T follicular helper cell (primary cell): ENCODE measurements around the gene DPH7.
"Not testable (repeated sequence)": the region's sequence is repeated elsewhere in the genome, so short reads cannot be mapped to it uniquely, and the experiment has no call there.

Experiments used
- DNase-seq: peaks from one replicate; pipeline ENCODE4 v3.0.0-alpha.2; 2020; ENCODE audit warnings: low read depth

DPH7 gene

GRCh38 chr9:137580209-137580953, 1.7 kb upstream of the DPH7 start:
- no peak for DNase-seq

DNA sequence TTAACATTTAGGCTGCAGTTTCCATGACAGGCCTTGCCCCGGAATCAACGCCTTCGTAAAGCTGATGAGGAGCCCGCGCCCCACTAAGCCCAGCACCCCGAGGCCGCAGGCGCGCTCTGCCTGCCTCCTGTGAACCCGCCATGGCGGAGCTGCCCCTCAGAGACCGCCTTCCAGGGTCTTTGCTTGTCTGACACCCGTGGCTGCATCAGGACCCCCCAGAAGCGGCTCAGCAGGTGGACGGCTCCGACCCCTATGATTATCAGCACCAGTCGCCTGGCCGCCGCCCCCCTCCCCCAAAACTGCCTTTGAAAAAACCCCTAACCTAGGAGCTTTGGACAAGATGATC, 507 bp upstream of the DPH7 start:
- DNase-seq, result no peak

DNA sequence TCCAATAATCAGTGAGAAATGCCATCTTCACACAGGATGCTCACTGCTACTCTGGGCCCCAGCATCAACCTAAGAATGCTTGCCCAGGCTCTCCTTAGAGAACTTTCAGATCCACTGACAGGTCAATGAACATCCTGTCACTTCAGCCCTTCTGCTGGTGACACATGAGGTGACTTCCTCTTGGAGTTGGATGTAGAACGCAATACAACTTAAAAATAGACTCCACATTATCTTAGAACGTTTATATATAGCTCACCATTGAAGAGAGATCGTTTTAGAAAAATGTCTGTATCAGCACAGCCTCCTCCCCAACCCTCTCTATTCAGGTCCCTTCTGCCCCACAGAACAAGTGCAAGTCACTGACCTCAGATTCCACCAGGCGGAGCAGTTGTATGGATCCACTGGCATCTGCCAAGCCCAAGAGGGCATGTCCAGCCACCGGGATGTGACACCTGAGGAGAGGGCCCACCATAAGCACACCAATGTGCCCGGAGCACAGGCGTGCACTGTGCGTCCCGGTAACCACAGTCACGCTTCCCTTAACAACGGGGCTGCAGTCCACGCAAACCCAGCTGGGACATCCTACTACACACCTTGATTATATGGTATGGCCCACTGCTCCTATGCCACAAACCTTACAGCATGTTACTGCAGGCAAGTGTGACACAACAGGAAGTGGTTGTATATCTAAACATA, 2.9 kb downstream of the DPH7 start:
- no peak for DNase-seq

GRCh38 chr9:137575364-137575715, 3.4 kb downstream of the DPH7 start:
- no peak for DNase-seq

GRCh38 chr9:137574192-137574591, 4.5 kb downstream of the DPH7 start:
- DNase-seq, result no peak

DNA sequence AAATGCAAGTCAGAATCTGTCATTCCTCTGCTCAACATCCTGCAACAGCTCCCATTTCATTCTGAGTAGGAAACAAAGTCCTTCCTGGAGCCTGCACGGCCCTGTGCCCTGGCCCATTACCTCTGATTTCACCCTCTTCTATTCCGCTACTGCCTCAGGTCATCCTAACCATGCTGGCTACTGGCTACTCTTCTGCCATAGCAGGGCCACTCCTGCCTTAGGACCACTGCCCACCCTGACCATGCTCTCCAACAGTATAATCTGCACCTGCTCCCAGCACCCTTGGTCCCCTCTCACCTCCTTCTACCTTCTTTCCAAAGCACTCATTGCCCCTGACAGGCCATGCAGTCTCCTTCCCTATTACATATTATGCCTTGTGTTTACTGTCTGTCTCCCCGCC, 8.2 kb downstream of the DPH7 start:
- no peak for DNase-seq

GRCh38 chr9:137569609-137570203, 9.0 kb downstream of the DPH7 start:
- no peak for DNase-seq

DNA sequence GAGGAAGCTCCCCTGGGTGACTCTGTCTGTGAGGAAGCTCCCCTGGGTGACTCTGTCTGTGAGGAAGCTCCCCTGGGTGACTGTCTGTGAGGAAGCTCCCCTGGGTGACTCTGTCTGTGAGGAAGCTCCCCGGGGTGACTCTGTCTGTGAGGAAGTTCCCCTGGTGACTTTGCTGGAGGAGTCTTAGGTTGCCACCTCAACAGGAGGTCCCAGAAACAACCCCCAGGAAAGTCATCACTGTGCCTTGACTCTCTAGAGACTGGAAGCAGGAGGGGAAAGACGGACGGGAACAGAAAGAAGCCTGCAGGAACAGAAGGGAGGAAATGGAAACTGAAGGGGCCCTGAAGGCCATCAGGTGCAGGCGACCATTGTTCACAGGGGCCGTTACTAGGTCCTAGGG, 10.3 kb downstream of the DPH7 start:
- not testable (repeated sequence) for DNase-seq

GRCh38 chr9:137564817-137565411, 13.8 kb downstream of the DPH7 start:
- DNase-seq, result no peak

DNA sequence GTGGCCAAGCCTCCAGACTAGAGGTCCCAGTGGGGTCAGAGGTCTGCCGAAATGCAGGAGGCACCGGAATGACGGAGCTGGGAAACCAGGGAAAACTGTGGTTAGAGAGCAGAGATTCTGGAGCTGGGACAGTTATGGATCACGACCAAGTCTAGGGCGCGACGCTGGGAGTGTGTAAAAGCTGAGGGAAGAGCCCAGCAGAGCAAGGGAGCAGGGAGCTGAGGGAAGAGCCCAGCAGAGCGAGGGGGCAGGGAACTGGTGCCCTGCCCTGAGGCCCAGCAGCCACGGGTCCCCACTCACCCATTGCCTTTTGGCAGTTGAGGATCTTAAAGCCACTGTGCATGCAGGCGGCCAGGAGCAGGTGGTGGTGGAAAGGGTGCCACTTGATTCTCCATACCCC, 14.6 kb downstream of the DPH7 start:
- DNase-seq, result no peak

- DNase-seq, result no peak
These were observed 20.6 kb downstream of the DPH7 start for GRCh38 chr9:137558127-137558526.

GRCh38 chr9:137556069-137556838, 22.5 kb downstream of the DPH7 start:
- DNase-seq, result no peak

- DNase-seq, result no peak
These were observed 23.5 kb downstream of the DPH7 start for GRCh38 chr9:137555179-137555578.

GRCh38 chr9:137554349-137554748, 24.4 kb downstream of the DPH7 start:
- DNase-seq, result no peak

- DNase-seq, result not testable (repeated sequence)
These were observed 25.1 kb downstream of the DPH7 start for GRCh38 chr9:137553654-137554053.

- DNase-seq, result no peak
These were observed 26.5 kb downstream of the DPH7 start for GRCh38 chr9:137552022-137552768.

- DNase-seq, result peak; percentile 88
These were observed 27.3 kb downstream of the DPH7 start, which contains the start of gene MRPL41 for GRCh38 chr9:137551264-137552021. Gene MRPL41, plus strand, starts transcription at chr9:137551879. Its CDS starts 203 bp downstream, at chr9:137552082.

- not testable (repeated sequence) for DNase-seq
These were observed 27.8 kb downstream of the DPH7 start for GRCh38 chr9:137550958-137551263.

GRCh38 chr9:137550231-137550621, 28.5 kb downstream of the DPH7 start, which contains the start of gene PNPLA7:
Gene PNPLA7, minus strand, starts transcription at chr9:137550402. Its CDS starts 205 bp downstream, at chr9:137550197.
- DNase-seq, result peak; percentile 38

- no peak for DNase-seq
These were observed 30.8 kb downstream of the DPH7 start for GRCh38 chr9:137547687-137548543.
